ENCODE results near the gene CA7.
"Not testable (repeated sequence)": the region's sequence is repeated elsewhere in the genome, so short reads cannot be mapped to it uniquely, and the experiment has no call there.

The CA7 gene

GRCh38 chr16:66847533-66848067 is 3.4 kb downstream of the CA7 start:
- FAIRE-seq: no peak

- no peak for FAIRE-seq
These were observed 4.0 kb downstream of the CA7 start for GRCh38 chr16:66848172-66848571.

- no peak for FAIRE-seq
These were observed 4.8 kb downstream of the CA7 start for GRCh38 chr16:66849021-66849420.

- no peak for FAIRE-seq
These were observed 5.3 kb downstream of the CA7 start for GRCh38 chr16:66849549-66849948.

DNA sequence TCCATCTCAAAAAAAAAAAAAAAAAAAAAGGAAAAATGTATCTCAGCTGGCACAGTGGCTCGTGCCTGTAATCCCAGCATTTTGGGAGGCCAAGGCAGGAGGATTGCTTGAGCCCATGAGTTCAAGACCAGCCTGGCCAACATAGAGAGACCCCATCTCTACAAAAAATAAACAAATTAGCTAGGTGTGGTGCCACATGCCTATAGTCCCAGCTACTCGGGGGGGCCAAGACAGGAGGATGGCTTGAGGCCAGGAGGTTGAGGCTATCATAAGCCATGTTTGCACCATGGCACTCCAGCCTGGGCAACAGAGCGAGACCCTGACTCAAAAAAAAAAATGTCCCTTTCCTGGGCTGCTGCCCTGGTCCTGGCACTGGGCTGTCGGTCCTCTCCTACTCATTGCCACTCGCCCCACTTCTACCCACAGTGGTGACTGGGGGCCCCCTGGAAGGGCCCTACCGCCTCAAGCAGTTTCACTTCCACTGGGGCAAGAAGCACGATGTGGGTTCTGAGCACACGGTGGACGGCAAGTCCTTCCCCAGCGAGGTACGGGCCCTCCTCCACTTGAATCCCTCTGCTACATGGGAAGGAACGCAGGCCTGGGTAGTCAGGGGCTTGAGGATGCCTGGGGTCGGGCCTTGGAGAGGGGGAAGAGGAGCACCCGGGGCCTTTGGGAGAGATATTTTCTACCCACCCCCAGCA is 6.1 kb downstream of the CA7 start:
- no peak for FAIRE-seq

DNA sequence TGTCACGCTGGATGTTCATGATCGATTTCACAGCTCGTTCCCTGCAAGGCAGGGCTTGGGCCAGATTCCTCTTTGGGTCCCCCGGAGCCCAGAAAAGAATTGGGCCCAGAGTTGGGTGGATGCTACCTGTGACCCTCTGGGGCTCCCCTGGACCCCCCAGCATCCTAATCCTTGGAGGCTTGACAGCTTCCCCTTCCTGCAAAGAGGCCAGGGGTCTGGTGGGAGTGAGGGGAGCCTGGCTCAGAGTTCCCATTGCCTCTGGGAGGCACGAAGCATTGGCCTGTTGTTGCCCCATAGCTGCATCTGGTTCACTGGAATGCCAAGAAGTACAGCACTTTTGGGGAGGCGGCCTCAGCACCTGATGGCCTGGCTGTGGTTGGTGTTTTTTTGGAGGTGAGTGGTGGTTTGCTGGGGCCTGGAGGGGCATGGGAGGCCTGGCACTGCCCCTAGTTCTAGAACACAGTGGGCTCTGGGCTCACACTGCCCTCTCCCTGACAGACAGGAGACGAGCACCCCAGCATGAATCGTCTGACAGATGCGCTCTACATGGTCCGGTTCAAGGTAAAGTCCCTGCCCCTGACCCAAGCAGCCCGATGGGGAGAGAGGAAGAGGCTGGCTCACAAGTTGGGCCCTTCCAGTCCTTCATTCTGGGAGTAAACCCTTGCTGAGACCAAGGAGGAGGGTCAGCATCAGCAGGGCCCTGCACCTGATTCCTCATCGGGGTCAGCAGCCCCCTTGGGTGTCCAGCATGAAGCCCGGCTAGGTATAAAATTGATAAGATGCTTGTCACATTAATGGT is 7.2 kb downstream of the CA7 start:
- FAIRE-seq: no peak

- no peak for FAIRE-seq
These were observed 9.3 kb downstream of the CA7 start for GRCh38 chr16:66853261-66854139.

DNA sequence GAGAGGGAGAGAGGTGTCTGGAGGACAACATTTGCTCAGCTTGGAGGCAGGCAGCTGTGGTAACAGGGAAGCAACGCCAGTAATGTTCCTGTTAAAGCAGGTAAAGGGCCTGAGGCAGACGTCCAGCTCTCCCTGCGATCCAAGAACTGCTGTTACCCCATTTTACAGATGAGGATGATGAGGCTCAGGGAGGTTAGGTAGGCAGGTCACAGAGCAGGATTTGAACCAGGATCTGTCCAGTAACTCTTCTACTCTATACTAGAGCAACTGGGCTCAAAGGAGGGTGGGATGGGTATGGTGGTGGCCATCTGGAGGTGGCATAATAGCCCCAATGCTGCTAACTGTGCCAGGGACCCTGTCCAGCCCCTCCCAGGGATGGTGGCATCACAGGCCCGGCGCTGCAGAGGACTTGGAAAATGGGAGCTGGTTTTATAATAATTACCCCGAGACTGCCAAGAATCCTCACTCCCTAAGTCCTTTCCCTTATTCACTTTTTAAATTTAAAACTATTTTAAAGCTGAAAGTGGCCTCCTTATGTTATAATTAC is 12.0 kb downstream of the CA7 start:
- no peak for FAIRE-seq

GRCh38 chr16:66856801-66857200 is 12.6 kb downstream of the CA7 start:
- FAIRE-seq: no peak

DNA sequence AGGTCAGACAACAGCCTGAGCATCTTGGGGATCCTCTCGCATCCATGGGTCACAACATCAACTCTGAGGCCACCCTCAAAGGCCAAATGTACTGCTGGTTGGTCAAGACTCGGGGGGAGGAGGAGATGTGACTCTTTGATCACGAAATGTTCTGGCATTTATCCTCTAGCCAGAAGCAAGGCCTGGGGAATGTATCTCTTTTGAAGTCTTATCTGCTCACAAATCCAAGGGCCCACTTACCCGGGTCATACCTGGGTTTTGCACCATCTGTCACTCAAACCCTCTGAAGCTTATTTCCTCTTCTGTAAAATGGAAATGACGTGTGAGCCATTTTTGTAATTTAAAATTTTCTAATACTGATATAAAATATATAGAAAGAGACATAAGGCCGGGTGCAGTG is 13.2 kb downstream of the CA7 start:
- FAIRE-seq: no peak

GRCh38 chr16:66858740-66859396 is 14.7 kb downstream of the CA7 start:
- no peak for FAIRE-seq

- no peak for FAIRE-seq
These were observed 15.3 kb downstream of the CA7 start for GRCh38 chr16:66859397-66860068.

DNA sequence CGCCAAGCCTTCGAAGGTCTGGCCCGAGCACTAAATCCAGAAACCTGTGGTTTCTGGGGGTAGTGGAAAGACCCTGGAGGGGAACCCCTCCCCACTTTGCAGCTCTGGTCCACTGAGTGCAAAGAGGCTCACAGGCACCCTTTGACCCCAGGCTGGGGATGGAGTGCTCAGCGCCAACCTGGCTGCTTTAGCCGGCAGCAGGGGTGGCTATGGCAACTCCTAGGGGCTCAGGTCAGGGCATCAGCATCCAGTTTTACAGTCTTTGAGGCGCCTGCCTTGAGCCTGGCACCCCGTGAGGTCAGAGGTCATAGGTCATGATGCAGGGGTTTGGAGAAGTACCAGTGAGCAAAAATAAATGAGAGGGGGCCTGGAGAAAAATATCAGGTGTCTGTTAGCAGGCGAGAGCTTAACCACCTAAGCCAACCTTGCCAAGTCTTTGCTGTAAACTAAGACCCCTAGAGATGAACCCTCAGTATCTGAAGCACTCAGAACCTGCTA is 17.9 kb downstream of the CA7 start:
- FAIRE-seq: no peak

DNA sequence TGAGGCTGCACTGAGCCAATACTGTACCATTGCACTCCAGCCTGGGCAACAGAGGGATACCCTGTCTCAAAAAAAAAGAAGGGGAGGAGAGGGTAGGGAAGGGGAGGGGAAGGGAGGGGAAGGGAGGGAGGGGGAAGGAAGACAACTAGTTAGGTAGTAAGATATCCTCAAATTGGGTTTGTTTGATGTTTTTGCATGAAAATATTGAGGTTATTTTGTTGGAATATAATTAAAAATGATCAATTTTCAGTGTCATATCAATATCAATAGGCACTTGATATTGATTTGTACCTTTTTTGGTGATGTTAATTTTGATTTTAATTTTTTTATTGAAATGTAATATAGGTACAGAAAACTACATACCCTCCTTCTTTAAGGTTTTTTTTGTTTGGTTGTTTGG is 19.5 kb downstream of the CA7 start:
- no peak for FAIRE-seq

DNA sequence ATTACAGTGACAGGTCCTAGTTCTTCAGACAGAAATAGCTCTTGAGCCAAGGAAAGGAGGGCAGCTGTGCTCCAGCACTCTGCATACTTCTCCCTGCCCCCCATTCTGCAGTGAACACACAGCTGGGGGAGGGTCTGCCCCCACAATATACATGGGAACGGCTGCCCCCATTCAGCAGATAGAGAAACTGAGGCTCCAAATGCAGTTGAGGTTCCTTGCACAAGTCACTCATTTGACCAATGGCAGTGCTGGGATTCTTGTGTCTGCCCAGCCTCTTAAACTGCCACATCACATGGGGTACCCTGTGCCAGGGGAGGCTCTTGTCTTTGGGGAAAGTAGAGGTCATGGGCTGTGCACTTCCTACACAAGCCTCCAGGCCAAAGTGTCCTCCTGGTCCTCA is 25.2 kb downstream of the CA7 start:
- FAIRE-seq: no peak

- FAIRE-seq: not testable (repeated sequence)
These were observed 27.1 kb downstream of the CA7 start for GRCh38 chr16:66871363-66871762.

- no peak for FAIRE-seq
These were observed 27.6 kb downstream of the CA7 start for GRCh38 chr16:66871840-66872239.

GRCh38 chr16:66872559-66872942 is 28.3 kb downstream of the CA7 start:
- no peak for FAIRE-seq

DNA sequence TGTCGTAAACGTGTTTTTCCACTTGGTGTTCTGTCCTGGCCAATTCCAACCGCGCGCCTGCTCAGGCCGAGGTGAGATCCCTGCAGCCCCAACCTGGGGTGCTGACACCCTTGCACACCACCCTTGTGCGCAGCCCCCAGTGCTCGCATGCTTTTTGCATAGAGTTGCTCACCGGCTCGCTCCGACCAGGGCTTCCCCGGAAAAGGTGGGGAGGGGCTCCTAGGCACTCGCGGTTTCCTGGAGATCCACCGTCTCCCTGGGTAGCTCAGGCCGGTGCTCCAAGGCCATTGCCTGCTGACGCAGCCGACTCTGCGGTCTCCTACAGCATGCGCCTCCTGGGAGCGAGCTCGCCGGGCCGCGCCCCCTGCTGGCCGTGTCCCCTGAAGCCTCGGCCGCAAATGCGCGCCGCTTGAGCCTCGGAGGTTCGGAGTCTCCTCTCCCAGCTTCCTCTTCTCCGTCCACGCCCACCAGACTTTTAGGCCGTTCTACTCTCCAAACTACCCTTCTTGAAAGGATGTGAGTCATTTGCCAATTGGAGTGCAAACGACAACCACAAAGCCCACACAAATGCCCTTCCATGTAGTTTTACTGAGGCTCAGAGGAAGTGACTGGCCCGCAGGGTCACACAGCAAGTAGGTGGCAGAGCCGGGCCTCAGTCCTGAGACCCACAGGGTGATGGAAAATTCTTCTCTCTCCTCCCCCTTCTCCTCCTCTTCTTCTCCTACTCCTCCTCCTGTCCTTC is 28.9 kb downstream of the CA7 start:
- FAIRE-seq: peak; percentile 94

- FAIRE-seq: no peak
These were observed 29.5 kb downstream of the CA7 start for GRCh38 chr16:66873685-66874055.
